Breast epithelium (tissue), 3 donors: ENCODE measurements around the gene B3GNT7.

Experiments used
- POLR2A ChIP-seq: fragments of 450-650 bp; IDR thresholded peaks from one replicate; pipeline ENCODE4 v1.6.1; 2016; ENCODE audit warnings: antibody characterized with exemption, mild to moderate bottlenecking, moderate library complexity
- TF ChIP-seq, protein P1 (sequence below), 3 donors: fragments of 450-650 bp; IDR thresholded peaks; one replicate each; pipeline ENCODE4 v1.5.1; 2016 to 2017; ENCODE audit warnings: antibody characterized with exemption in 3 of 3, mild to moderate bottlenecking in 3 of 3, moderate library complexity in 3 of 3

DNA sequence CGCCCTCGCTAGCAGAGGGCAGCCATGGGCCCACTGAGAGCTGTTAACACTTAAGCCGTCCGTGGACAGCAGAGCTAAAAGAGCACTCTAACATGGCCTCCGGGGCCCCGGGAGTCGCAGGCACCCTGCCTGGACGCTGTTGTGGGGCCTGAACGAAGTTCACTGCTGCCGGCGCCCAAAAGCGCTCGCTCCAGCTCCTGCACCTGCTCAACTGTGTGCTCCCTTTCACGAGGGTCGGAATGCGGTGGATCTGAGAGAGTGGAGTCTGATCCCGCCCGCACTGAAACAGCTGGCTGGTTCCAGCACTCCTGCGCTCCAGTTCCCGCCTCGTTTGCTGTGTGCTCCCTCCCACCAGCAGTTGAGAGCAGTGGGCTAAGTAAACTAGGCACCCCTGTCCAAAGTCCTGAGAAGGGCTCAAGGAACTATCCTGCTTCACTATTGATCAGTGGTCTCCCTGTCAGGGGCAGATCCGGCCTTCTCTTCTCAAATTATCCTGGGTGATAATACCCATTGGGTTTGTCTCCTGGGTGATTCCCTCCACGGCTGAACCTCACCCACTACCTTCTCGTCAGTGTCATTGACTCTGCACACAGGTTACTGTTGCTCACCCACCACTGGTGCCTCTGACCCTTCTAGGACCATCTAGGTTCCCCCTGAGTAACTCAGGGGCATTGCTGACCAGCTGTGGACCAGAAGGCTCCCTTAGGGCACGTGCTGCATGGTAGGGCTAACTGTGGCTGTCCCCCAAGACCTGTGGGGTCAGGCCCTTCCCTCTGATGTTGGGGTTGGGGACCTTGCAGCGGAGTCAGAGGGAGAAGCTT lies 23.5 kb downstream of the B3GNT7 start:
- TF ChIP-seq, protein P1, sequence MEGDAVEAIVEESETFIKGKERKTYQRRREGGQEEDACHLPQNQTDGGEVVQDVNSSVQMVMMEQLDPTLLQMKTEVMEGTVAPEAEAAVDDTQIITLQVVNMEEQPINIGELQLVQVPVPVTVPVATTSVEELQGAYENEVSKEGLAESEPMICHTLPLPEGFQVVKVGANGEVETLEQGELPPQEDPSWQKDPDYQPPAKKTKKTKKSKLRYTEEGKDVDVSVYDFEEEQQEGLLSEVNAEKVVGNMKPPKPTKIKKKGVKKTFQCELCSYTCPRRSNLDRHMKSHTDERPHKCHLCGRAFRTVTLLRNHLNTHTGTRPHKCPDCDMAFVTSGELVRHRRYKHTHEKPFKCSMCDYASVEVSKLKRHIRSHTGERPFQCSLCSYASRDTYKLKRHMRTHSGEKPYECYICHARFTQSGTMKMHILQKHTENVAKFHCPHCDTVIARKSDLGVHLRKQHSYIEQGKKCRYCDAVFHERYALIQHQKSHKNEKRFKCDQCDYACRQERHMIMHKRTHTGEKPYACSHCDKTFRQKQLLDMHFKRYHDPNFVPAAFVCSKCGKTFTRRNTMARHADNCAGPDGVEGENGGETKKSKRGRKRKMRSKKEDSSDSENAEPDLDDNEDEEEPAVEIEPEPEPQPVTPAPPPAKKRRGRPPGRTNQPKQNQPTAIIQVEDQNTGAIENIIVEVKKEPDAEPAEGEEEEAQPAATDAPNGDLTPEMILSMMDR (IDR thresholded peaks at IDR 0.05): no peak
- TF ChIP-seq POLR2A: no peak
